GM19463 (cell line): Measurements from ENCODE around the gene UVSSA.
"Not testable (repeated sequence)": the region's sequence is repeated elsewhere in the genome, so short reads cannot be mapped to it uniquely, and the experiment has no call there.

ENCODE experiments used
- ATAC-seq: cut with Tn5 transposase; IDR thresholded peaks from one replicate; pipeline ENCODE4 v1.9.1; 2021; ENCODE audit warnings: mild to moderate bottlenecking, moderate library complexity; ENCODE audit not compliant: unreplicated experiment

UVSSA gene

GRCh38 chr4:1417522-1418390 lies 70.7 kb downstream of the UVSSA start:
- no peak for ATAC-seq

DNA sequence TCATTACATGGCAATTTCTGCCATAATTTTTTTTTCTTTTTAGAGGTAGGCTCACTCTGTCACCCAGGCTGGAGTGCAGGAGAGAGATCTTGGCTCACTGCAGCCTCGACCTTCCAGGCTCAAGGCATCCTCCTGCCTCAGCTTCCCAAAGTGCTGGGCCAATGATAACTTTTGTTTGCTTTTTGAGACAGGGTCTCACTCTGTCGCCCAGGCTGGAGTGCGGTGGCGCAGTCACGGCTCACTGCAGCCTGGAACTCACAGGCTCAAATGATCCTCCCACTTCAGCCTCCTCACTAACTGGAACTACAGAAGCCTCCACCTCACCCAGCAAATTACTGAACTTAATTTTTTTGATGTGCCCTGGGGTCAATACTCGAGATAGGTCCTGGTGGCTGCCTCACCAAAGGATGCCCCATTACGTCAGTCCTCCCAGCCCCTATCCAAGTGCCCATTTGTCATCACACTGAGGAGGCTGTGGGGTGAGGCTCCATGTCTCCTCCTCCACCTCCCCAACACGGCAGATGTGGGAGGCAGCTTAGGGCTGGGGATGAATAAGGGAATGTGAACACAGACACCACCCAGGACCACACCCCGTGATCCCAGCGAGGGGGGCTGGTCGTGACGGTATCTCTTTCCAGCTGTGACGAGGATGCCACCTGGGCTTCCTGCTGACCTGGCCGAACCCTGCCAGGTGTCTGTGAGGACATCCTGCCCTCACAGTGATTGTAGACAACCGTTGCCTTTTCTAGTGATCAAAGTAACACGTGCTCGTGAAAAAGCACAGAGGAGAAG lies 71.7 kb downstream of the UVSSA start:
- no peak for ATAC-seq

DNA sequence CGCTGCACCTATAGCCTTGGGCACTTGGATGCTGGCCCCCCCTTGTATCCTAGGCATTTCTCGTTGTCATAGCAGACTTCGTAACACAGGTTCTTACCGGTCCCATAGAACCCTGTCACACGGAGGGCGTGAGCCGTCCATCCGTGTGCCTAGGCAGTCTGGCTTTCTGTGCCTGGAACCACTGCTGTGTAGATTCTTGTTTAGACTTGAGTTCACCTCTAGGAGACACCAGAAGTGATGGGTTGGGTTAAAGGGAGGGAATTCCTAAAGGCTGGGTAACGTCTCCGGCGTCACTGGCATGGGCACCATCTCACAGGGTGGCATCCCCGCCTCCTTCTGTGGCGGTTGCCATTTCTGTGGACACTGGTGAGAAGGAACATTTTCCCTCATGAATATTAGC lies 72.7 kb downstream of the UVSSA start:
- ATAC-seq: no peak

DNA sequence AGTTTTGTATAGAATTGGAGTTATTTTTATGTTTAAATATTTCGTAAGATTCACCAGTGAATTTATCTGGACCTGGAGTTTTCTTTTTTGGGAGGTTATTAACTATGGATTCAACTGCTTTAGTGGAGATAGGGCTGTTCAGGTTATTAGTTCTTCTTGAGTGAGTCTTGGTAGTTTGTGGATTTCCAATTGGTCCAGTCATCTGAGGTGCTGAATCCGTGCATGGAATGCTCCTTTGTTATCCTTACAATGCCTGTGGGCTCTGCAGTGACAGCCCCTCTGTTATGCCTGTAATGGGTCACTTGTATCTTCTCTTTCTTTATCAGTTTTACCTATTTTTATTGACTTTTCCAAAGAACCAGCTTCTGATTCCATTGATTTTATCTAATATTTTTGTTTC lies 74.6 kb downstream of the UVSSA start:
- ATAC-seq: no peak

DNA sequence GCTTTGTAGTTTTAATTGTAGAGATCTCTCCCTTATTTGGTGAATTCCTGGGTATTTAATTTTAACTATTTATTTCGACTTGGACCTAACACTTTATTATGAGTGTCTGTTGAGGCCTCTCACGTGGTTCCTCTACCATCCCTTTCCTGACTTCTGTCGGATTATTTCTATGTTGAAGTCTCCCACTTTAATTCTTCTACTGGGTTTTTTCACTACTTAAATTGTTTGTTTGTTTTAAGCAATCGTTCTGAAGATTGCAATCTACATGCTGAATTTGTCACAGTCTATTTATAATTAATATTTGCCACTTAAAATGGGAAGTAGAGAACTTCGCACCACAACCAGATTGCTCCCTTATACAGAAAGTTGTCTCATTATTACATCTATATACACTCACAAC lies 80.0 kb downstream of the UVSSA start:
- ATAC-seq: no peak

DNA sequence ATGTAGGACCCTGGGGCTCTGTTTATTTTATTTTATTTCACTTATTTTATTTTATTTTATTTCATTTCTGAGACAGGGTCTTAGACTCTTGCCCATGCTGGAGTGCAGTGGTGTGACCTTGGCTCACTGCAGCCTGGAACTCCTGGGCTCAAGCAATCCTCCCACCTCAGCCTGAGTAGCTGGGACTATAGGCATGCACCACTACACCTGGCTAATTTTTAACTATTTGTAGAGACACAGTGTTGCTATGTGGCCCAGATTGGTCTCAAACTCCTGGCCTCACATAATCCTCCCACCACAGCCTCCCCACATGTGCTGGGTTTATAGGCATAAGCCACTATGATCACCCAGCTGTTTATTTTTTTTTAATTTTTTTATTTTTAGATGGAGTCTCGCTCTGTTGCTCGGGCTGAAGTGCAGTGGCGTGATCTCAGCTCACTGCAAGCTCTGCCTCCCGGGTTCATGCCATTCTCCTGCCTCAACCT lies 96.7 kb downstream of the UVSSA start:
- ATAC-seq: not testable (repeated sequence)
